Activated CD4-positive, CD25-positive, alpha-beta regulatory T cell (primary cell): ENCODE measurements around the gene PACSIN2.
"Not testable (repeated sequence)": the region's sequence is repeated elsewhere in the genome, so short reads cannot be mapped to it uniquely, and the experiment has no call there.

Experiments used
- DNase-seq, 4 experiments: peaks; one replicate each; lab custom pipeline; 2025; lab: John Stamatoyannopoulos, UW

PACSIN2 gene

GRCh38 chr22:42991010-42991651, 23.8 kb downstream of the PACSIN2 start:
- no peak for DNase-seq

- DNase-seq: no peak
These were observed 24.7 kb downstream of the PACSIN2 start for GRCh38 chr22:42990131-42990838.

- no peak for DNase-seq
These were observed 28.8 kb downstream of the PACSIN2 start for GRCh38 chr22:42986115-42986514.

GRCh38 chr22:42985531-42985905, 29.4 kb downstream of the PACSIN2 start:
- no peak for DNase-seq

- DNase-seq: no peak
These were observed 30.0 kb downstream of the PACSIN2 start for GRCh38 chr22:42984814-42985530.

GRCh38 chr22:42984397-42984796, 30.6 kb downstream of the PACSIN2 start:
- DNase-seq: no peak

- DNase-seq: no peak
These were observed 31.5 kb downstream of the PACSIN2 start for GRCh38 chr22:42983470-42983869.

- DNase-seq: no peak
These were observed 35.3 kb downstream of the PACSIN2 start for GRCh38 chr22:42979606-42980005.

- DNase-seq: no peak
These were observed 36.4 kb downstream of the PACSIN2 start for GRCh38 chr22:42978453-42979103.

GRCh38 chr22:42977569-42977968, 37.4 kb downstream of the PACSIN2 start:
- DNase-seq: no peak

GRCh38 chr22:42976217-42976933, 38.6 kb downstream of the PACSIN2 start:
- no peak for DNase-seq

GRCh38 chr22:42974223-42974622, 40.7 kb downstream of the PACSIN2 start:
- DNase-seq: no peak

- no peak for DNase-seq
These were observed 41.4 kb downstream of the PACSIN2 start for GRCh38 chr22:42973536-42973881.

GRCh38 chr22:42972649-42973535, 42.1 kb downstream of the PACSIN2 start:
- DNase-seq: no peak

GRCh38 chr22:42971473-42971860, 43.5 kb downstream of the PACSIN2 start:
- DNase-seq: not testable (repeated sequence)

- DNase-seq: no peak
These were observed 44.9 kb downstream of the PACSIN2 start for GRCh38 chr22:42970029-42970428.

- DNase-seq: no peak
These were observed 45.5 kb downstream of the PACSIN2 start for GRCh38 chr22:42969348-42969975.

- DNase-seq: no peak
These were observed 47.0 kb downstream of the PACSIN2 start for GRCh38 chr22:42967933-42968332.

GRCh38 chr22:42967005-42967404, 47.9 kb downstream of the PACSIN2 start:
- DNase-seq: no peak

GRCh38 chr22:42966497-42966896, 48.5 kb downstream of the PACSIN2 start:
- no peak for DNase-seq
